HepG2 (cell line): ENCODE data around the gene DOK5. TPM values are rescaled to one million over a fixed set of nuclear protein-coding genes. Genes with fewer than 3 reads are reported as not detected.

Experiments used
- ATAC-seq: fragments of 200-7000 bp; cut with Tn5 transposase; 3 replicates; pipeline ENCODE4 v1.9.1; 2020; ENCODE audit warnings: mild to moderate bottlenecking, moderate library complexity
- BruUV-seq: library from RNA; stranded (reverse); fragments of 400-500 nt; replicated peaks from 2 replicates; lab custom pipeline; 2021; lab: Mats Ljungman, UMichigan
- CTCF ChIA-PET: fragments of 300-600 bp; formaldehyde crosslinking; extraction: SDS; loops from one replicate; lab custom pipeline; 2021; ENCODE audit warnings: low total read pairs, inconsistent platforms, low intra/inter-chr PET ratio; lab: Yijun Ruan, JAX
- POLR2A ChIA-PET: fragments of 350-600 bp; sonication (Branson Sonifier 250); formaldehyde crosslinking; loops from one replicate; lab custom pipeline; 2020; ENCODE audit warnings: antibody characterized with exemption, inconsistent platforms; lab: Yijun Ruan, JAX
- DNase-seq: peaks from one replicate; pipeline ENCODE4 v3.0.0-alpha.2; 2015; ENCODE audit warnings: low spot score
- FAIRE-seq: peaks from 3 replicates; lab custom pipeline; 2011; peaks lifted over from hg19 to GRCh38; lab: Jason Lieb, UNC
- H2AFZ ChIP-seq: one replicate; pipeline ENCODE4 v1.6.1; 2011; ENCODE audit warnings: low read length, inconsistent platforms
- H3K27ac ChIP-seq: fragments of 300-600 bp; 3 replicates; pipeline ENCODE4 v1.8.0; 2011; ENCODE audit warnings: mixed run types, mild to moderate bottlenecking, mixed read lengths, low read length, inconsistent platforms; ENCODE audit not compliant: insufficient read depth; ENCODE audit errors: extremely low read length
- H3K27me3 ChIP-seq, 2 experiments: fragments of 200-600 bp in 1 of 2; 2 replicates in 1 of 2; 3 replicates in 1 of 2; pipeline versions ENCODE4 v1.6.0 to v1.8.0; 2011; ENCODE audit warnings: low read length in 2 of 2, mild to moderate bottlenecking in 2 of 2, moderate library complexity in 2 of 2, inconsistent platforms in 1 of 2; ENCODE audit not compliant: insufficient read depth in 2 of 2, control insufficient read depth in 1 of 2
- H3K36me3 ChIP-seq, 2 experiments: fragments of 200-600 bp in 1 of 2; replicated peaks in 1 of 2; 2 replicates in 1 of 2; 3 replicates in 1 of 2; pipeline versions ENCODE4 v1.5.1 to v1.8.0; 2011; ENCODE audit warnings: low read length in 2 of 2, inconsistent platforms in 1 of 2; ENCODE audit not compliant: insufficient read depth in 2 of 2, control insufficient read depth in 1 of 2
- H3K4me1 ChIP-seq: 2 replicates; pipeline ENCODE4 v1.5.1; 2012; ENCODE audit warnings: low read length, inconsistent platforms; ENCODE audit not compliant: insufficient read depth
- H3K4me2 ChIP-seq: 2 replicates; pipeline ENCODE4 v1.6.0; 2011; ENCODE audit warnings: low read depth, low read length, inconsistent platforms
- H3K4me3 ChIP-seq, 3 experiments: fragments of 200-600 bp in 1 of 3; sonication (generic), shearing (Covaris generic) in 1 of 3; replicated peaks in 1 of 3; 2 replicates each; pipeline ENCODE4 v1.5.1; 2011 to 2016; ENCODE audit warnings: low read length in 3 of 3, inconsistent platforms in 2 of 3, low read depth in 2 of 3, mild to moderate bottlenecking in 2 of 3, control low read depth in 1 of 3, mixed read lengths in 1 of 3; ENCODE audit not compliant: insufficient read depth in 1 of 3
- H3K79me2 ChIP-seq: one replicate; pipeline ENCODE4 v1.6.1; 2011; ENCODE audit warnings: low read length, inconsistent platforms; ENCODE audit not compliant: insufficient read depth
- H3K9ac ChIP-seq: 2 replicates; pipeline ENCODE4 v1.6.0; 2011; ENCODE audit warnings: mild to moderate bottlenecking, low read depth, low read length, inconsistent platforms; ENCODE audit not compliant: insufficient read depth
- H3K9me3 ChIP-seq: 2 replicates; pipeline ENCODE4 v1.5.1; 2012; ENCODE audit warnings: mild to moderate bottlenecking, low read length
- H4K20me1 ChIP-seq: 2 replicates; pipeline ENCODE4 v1.6.0; 2011; ENCODE audit warnings: inconsistent platforms, mild to moderate bottlenecking, low read length, moderate library complexity; ENCODE audit not compliant: insufficient read depth
- MLX ChIP-seq: IDR thresholded peaks from 2 replicates; pipeline ENCODE4 v1.6.1; 2016
- ZBTB42 ChIP-seq: sonication (generic); formaldehyde crosslinking; IDR thresholded peaks from 2 replicates; pipeline ENCODE4 v1.5.0; 2020; ENCODE audit warnings: mild to moderate bottlenecking, missing genetic modification reagents
- WGBS: methylation state at CpG from one replicate; pipeline ENCODE4 v1.1.6; 2017; ENCODE audit warnings: low lambda C conversion rate; 5-methylcytosine and 5-hydroxymethylcytosine counted together
- in situ Hi-C: cut with HindIII; loops from 2 replicates; pipeline ENCODE4 v1.10.0; 2017; ENCODE audit warnings: low pct_unique_long_range_greater_than_20kb; ENCODE audit not compliant: extremely low pct_ligation_motif_present
- intact Hi-C: fragments of 100-400 bp; cut with micrococcal nuclease; formaldehyde crosslinking; loops from one replicate; pipeline ENCODE4 v1.10.0; 2022; ENCODE audit not compliant: unreplicated experiment
- polyA plus RNA-seq, 8 experiments: library from polyadenylated mRNA; depleted of rRNA in 3 of 8; stranded (reverse) in 7 of 8; unstranded in 1 of 8; fragments of >200 nt; fragmentation: Illumina TruSeq in 4 of 8; extraction: Trizol in 4 of 8; gene quantifications; 2 replicates each; pipeline versions ENCODE4 v1.2.1 to v1.2.3, GENCODE V29; 2011 to 2016; ENCODE audit warnings: low read depth in 4 of 8, missing spikeins in 1 of 8, mixed read lengths in 1 of 8; ENCODE audit not compliant: insufficient read depth in 1 of 8
- total RNA-seq, 5 experiments: library from RNA; depleted of rRNA; stranded (reverse); fragments of >200 nt; fragmentation: Illumina TruSeq; extraction: Trizol; gene quantifications; 2 replicates each; pipeline ENCODE4 v1.2.3, GENCODE V29; 2016; ENCODE audit warnings: low read depth in 1 of 5
- TF ChIP-seq, protein P1 (sequence below): sonication (generic); formaldehyde crosslinking; IDR thresholded peaks from 2 replicates; pipeline ENCODE4 v1.4.0; 2020; ENCODE audit warnings: missing genetic modification reagents
- TF ChIP-seq, protein P2 (sequence below): sonication (generic); formaldehyde crosslinking; IDR thresholded peaks from 2 replicates; pipeline ENCODE4 v1.5.1; 2020; ENCODE audit warnings: mild to moderate bottlenecking, missing genetic modification reagents, borderline replicate concordance

The DOK5 gene
- total and polyA plus RNA-seq, 2 of the 13 experiments (the other 11 are each of a cell fraction or from before 2014, with no cell fraction given) = not detected

GRCh38 chr20:54651252-54651651 lies 175.9 kb downstream of the DOK5 start:
- Histone ChIP-seq H3K27me3 (peaks cover 0 to 23% of the 10 kb centered on the region in 2 experiments; a peak in 1 of 5 replicates), H3K9ac (no peak overlapping the region), H4K20me1 (no peaks in the 10 kb centered on the region), H2AFZ (no peak overlapping the region), H3K27ac (no peak overlapping the region), H3K36me3 (no peaks in the 10 kb centered on the region), H3K4me3 (no peak overlapping the region), H3K4me2 (no peak overlapping the region), H3K4me1 (no peaks in the 10 kb centered on the region), H3K79me2 (no peaks in the 10 kb centered on the region), H3K9me3 (no peaks in the 10 kb centered on the region)
- ChIA-PET POLR2A (no interaction called here), CTCF (no interaction called here)
- TF ChIP-seq, protein P1, sequence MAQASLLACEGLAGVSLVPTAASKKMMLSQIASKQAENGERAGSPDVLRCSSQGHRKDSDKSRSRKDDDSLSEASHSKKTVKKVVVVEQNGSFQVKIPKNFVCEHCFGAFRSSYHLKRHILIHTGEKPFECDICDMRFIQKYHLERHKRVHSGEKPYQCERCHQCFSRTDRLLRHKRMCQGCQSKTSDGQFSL (CRISPR knock-in tag) = no peak
- TF ChIP-seq ZBTB42 (CRISPR knock-in tag) = no peak
- TF ChIP-seq MLX = no peak
- TF ChIP-seq, protein P2, sequence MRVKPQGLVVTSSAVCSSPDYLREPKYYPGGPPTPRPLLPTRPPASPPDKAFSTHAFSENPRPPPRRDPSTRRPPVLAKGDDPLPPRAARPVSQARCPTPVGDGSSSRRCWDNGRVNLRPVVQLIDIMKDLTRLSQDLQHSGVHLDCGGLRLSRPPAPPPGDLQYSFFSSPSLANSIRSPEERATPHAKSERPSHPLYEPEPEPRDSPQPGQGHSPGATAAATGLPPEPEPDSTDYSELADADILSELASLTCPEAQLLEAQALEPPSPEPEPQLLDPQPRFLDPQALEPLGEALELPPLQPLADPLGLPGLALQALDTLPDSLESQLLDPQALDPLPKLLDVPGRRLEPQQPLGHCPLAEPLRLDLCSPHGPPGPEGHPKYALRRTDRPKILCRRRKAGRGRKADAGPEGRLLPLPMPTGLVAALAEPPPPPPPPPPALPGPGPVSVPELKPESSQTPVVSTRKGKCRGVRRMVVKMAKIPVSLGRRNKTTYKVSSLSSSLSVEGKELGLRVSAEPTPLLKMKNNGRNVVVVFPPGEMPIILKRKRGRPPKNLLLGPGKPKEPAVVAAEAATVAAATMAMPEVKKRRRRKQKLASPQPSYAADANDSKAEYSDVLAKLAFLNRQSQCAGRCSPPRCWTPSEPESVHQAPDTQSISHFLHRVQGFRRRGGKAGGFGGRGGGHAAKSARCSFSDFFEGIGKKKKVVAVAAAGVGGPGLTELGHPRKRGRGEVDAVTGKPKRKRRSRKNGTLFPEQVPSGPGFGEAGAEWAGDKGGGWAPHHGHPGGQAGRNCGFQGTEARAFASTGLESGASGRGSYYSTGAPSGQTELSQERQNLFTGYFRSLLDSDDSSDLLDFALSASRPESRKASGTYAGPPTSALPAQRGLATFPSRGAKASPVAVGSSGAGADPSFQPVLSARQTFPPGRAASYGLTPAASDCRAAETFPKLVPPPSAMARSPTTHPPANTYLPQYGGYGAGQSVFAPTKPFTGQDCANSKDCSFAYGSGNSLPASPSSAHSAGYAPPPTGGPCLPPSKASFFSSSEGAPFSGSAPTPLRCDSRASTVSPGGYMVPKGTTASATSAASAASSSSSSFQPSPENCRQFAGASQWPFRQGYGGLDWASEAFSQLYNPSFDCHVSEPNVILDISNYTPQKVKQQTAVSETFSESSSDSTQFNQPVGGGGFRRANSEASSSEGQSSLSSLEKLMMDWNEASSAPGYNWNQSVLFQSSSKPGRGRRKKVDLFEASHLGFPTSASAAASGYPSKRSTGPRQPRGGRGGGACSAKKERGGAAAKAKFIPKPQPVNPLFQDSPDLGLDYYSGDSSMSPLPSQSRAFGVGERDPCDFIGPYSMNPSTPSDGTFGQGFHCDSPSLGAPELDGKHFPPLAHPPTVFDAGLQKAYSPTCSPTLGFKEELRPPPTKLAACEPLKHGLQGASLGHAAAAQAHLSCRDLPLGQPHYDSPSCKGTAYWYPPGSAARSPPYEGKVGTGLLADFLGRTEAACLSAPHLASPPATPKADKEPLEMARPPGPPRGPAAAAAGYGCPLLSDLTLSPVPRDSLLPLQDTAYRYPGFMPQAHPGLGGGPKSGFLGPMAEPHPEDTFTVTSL (CRISPR knock-in tag) = no peak
- FAIRE-seq = peak; percentile 49
- in situ Hi-C loops (loop anchor here (25.0 kb wide), 1 partner anchor 1911 kb away; no protein-coding TSS in a partner anchor), intact Hi-C loops (no loop called here)
- no peak for DNase-seq
- no TSS peak for BruUV-seq
- no peak for ATAC-seq
- 19% methylated on average over 3 of the region's 3 CpGs for WGBS
